ENCODE results near the gene SCN1B.
"Not testable (repeated sequence)": the region's sequence is repeated elsewhere in the genome, so short reads cannot be mapped to it uniquely, and the experiment has no call there.

SCN1B gene

GRCh38 chr19:35027009-35027408, 3.3 kb upstream of the SCN1B start:
- no peak for DNase-seq
- H3K9me3 ChIP-seq (ENCODE audit: control insufficient read depth, low read length) = no peaks in the 10 kb centered on the region
- H3K14ac ChIP-seq (ENCODE audit: low read length in 2 of 2) = no peak overlapping the region
- H3K23ac ChIP-seq (ENCODE audit: low read length in 2 of 2) = no peak overlapping the region
- H2BK120ac ChIP-seq (ENCODE audit: low read depth, low read length) = no peak overlapping the region
- no peak overlapping the region for H2BK15ac ChIP-seq (ENCODE audit: low read depth, poor library complexity, severe bottlenecking)
- no peaks in the 10 kb centered on the region for H3K79me1 ChIP-seq (replicated peaks; ENCODE audit: low read length, poor library complexity, severe bottlenecking)
- H3K18ac ChIP-seq (ENCODE audit: low read depth in 1 of 2, low read length in 2 of 2) = no peak overlapping the region
- H2BK12ac ChIP-seq (ENCODE audit: low read length in 2 of 2) = no peak overlapping the region
- no peak overlapping the region for H3K4me3 ChIP-seq (ENCODE audit: insufficient read depth in 1 of 2, low read depth in 1 of 2, low read length in 2 of 2)
- H3K4ac ChIP-seq (ENCODE audit: low read depth in 1 of 2, low read length in 2 of 2) = no peak overlapping the region
- H3K4me2 ChIP-seq (ENCODE audit: low read length, poor library complexity, severe bottlenecking) = no peak overlapping the region
- no peak overlapping the region for H3K27ac ChIP-seq (ENCODE audit: low read length, poor library complexity, severe bottlenecking)
- 98% methylated on average over 7 of the region's 8 CpGs for WGBS
- H2AFZ ChIP-seq (ENCODE audit: low read depth, low read length) = no peak overlapping the region
- H3K4me1 ChIP-seq (ENCODE audit: control insufficient read depth, insufficient read depth, low read depth, low read length) = peaks cover 23% of the 10 kb centered on the region
- no peak overlapping the region for H3K9ac ChIP-seq (ENCODE audit: low read length)
- H4K91ac ChIP-seq (ENCODE audit: low read length) = no peak overlapping the region
- no peak overlapping the region for H2BK5ac ChIP-seq (ENCODE audit: low read depth, low read length, poor library complexity, severe bottlenecking)
- no peak overlapping the region for H2AK5ac ChIP-seq (ENCODE audit: low read length, severe bottlenecking)
- H3K27me3 ChIP-seq (ENCODE audit: control insufficient read depth in 1 of 2, insufficient read depth in 1 of 2, low read length in 2 of 2) = peaks cover 5 to 8% of the 10 kb centered on the region in 2 experiments
- H3K36me3 ChIP-seq (ENCODE audit: control insufficient read depth in 1 of 2, insufficient read depth in 2 of 2, low read depth in 1 of 2, low read length in 2 of 2) = peaks cover 54 to 62% of the 10 kb centered on the region in 2 experiments
- no peak overlapping the region for H4K8ac ChIP-seq (ENCODE audit: low read length)

DNA sequence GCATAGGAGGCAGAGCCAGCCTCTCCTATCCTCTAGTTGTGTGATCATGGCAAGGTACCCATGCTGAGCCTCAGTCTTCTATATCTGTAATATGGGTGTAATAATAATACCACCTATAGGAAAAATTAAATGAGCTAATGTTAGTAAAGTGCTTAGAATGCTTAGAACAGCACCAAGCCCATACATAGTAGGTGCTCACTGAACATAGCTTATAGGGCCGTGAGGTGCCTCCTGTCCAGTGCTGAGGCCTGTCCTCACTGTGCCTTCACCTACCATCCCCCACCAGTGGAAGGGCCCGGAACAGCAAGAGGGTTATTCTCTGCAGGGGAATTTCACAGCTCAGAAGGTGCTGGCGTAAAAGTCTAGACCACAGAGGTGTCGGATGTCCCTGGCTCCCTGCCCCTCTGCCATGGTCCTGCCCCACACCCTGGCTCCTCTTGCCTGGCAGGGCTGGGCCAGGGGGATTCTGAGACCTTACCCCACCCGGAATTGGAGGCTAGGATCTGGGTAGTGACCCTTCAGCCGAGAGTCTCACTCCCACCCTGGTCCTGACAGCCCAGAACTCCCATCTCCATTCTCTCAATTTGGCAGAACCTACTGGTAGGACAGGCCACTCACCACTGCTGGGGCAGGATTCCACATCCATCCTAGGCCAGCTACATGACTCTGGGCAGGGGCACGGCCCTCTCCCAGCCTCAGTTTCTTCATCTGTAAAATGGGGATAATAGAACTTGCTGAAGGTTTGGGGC, 2.2 kb upstream of the SCN1B start:
- DNase-seq = no peak
- no peak overlapping the region for H2BK120ac ChIP-seq (ENCODE audit: low read depth, low read length)
- peaks cover 15 to 16% of the 10 kb centered on the region in 2 experiments for H3K27me3 ChIP-seq (ENCODE audit: control insufficient read depth in 1 of 2, insufficient read depth in 1 of 2, low read length in 2 of 2)
- H3K27ac ChIP-seq (ENCODE audit: low read length, poor library complexity, severe bottlenecking) = no peak overlapping the region
- no peak overlapping the region for H2BK15ac ChIP-seq (ENCODE audit: low read depth, poor library complexity, severe bottlenecking)
- H4K91ac ChIP-seq (ENCODE audit: low read length) = no peak overlapping the region
- no peak overlapping the region for H3K9ac ChIP-seq (ENCODE audit: low read length)
- H3K4me2 ChIP-seq (ENCODE audit: low read length, poor library complexity, severe bottlenecking) = no peak overlapping the region
- H3K4me1 ChIP-seq (ENCODE audit: control insufficient read depth, insufficient read depth, low read depth, low read length) = peaks cover 23% of the 10 kb centered on the region
- no peaks in the 10 kb centered on the region for H3K79me1 ChIP-seq (replicated peaks; ENCODE audit: low read length, poor library complexity, severe bottlenecking)
- H2AFZ ChIP-seq (ENCODE audit: low read depth, low read length) = no peak overlapping the region
- H3K9me3 ChIP-seq (ENCODE audit: control insufficient read depth, low read length) = no peaks in the 10 kb centered on the region
- no peak overlapping the region for H3K4me3 ChIP-seq (ENCODE audit: insufficient read depth in 1 of 2, low read depth in 1 of 2, low read length in 2 of 2)
- H3K36me3 ChIP-seq (ENCODE audit: control insufficient read depth in 1 of 2, insufficient read depth in 2 of 2, low read depth in 1 of 2, low read length in 2 of 2) = peaks cover 45 to 52% of the 10 kb centered on the region in 2 experiments
- 81% methylated on average over 7 of the region's 7 CpGs for WGBS
- no peak overlapping the region for H4K8ac ChIP-seq (ENCODE audit: low read length)
- H3K4ac ChIP-seq (ENCODE audit: low read depth in 1 of 2, low read length in 2 of 2) = no peak overlapping the region
- no peak overlapping the region for H2AK5ac ChIP-seq (ENCODE audit: low read length, severe bottlenecking)
- H3K18ac ChIP-seq (ENCODE audit: low read depth in 1 of 2, low read length in 2 of 2) = no peak overlapping the region
- H2BK12ac ChIP-seq (ENCODE audit: low read length in 2 of 2) = no peak overlapping the region
- H3K23ac ChIP-seq (ENCODE audit: low read length in 2 of 2) = no peak overlapping the region
- no peak overlapping the region for H2BK5ac ChIP-seq (ENCODE audit: low read depth, low read length, poor library complexity, severe bottlenecking)
- no peak overlapping the region for H3K14ac ChIP-seq (ENCODE audit: low read length in 2 of 2)

- H3K4ac ChIP-seq (ENCODE audit: low read depth in 1 of 2, low read length in 2 of 2); H3K18ac ChIP-seq (ENCODE audit: low read depth in 1 of 2, low read length in 2 of 2); H4K8ac ChIP-seq (ENCODE audit: low read length); H2BK5ac ChIP-seq (ENCODE audit: low read depth, low read length, poor library complexity, severe bottlenecking); H2AFZ ChIP-seq (ENCODE audit: low read depth, low read length); H3K4me3 ChIP-seq (ENCODE audit: insufficient read depth in 1 of 2, low read depth in 1 of 2, low read length in 2 of 2); H3K9ac ChIP-seq (ENCODE audit: low read length); H2BK12ac ChIP-seq (ENCODE audit: low read length in 2 of 2); H2BK15ac ChIP-seq (ENCODE audit: low read depth, poor library complexity, severe bottlenecking); DNase-seq; H3K79me1 ChIP-seq (replicated peaks; ENCODE audit: low read length, poor library complexity, severe bottlenecking); H3K4me2 ChIP-seq (ENCODE audit: low read length, poor library complexity, severe bottlenecking); H2BK120ac ChIP-seq (ENCODE audit: low read depth, low read length); H3K14ac ChIP-seq (ENCODE audit: low read length in 2 of 2); H2AK5ac ChIP-seq (ENCODE audit: low read length, severe bottlenecking); H3K9me3 ChIP-seq (ENCODE audit: control insufficient read depth, low read length); H3K27ac ChIP-seq (ENCODE audit: low read length, poor library complexity, severe bottlenecking); H3K23ac ChIP-seq (ENCODE audit: low read length in 2 of 2); H4K91ac ChIP-seq (ENCODE audit: low read length): not testable (repeated sequence)
- WGBS = 97% methylated on average over 3 of the region's 3 CpGs
- Histone ChIP-seq H3K27me3 (ENCODE audit: control insufficient read depth in 1 of 2, insufficient read depth in 1 of 2, low read length in 2 of 2) (peaks cover 16 to 18% of the 10 kb centered on the region in 2 experiments), H3K36me3 (ENCODE audit: control insufficient read depth in 1 of 2, insufficient read depth in 2 of 2, low read depth in 1 of 2, low read length in 2 of 2) (peaks cover 43 to 52% of the 10 kb centered on the region in 2 experiments), H3K4me1 (ENCODE audit: control insufficient read depth, insufficient read depth, low read depth, low read length) (peaks cover 23% of the 10 kb centered on the region)
These were observed 1.7 kb upstream of the SCN1B start for GRCh38 chr19:35028600-35028885.

GRCh38 chr19:35029275-35029736, 964 bp upstream of the SCN1B start:
- H3K23ac ChIP-seq (ENCODE audit: low read length in 2 of 2); H3K9me3 ChIP-seq (ENCODE audit: control insufficient read depth, low read length); H3K9ac ChIP-seq (ENCODE audit: low read length); H3K79me1 ChIP-seq (replicated peaks; ENCODE audit: low read length, poor library complexity, severe bottlenecking); H3K14ac ChIP-seq (ENCODE audit: low read length in 2 of 2); DNase-seq; H2BK5ac ChIP-seq (ENCODE audit: low read depth, low read length, poor library complexity, severe bottlenecking); H2BK120ac ChIP-seq (ENCODE audit: low read depth, low read length); H2BK12ac ChIP-seq (ENCODE audit: low read length in 2 of 2); H2AK5ac ChIP-seq (ENCODE audit: low read length, severe bottlenecking); H4K91ac ChIP-seq (ENCODE audit: low read length); H3K18ac ChIP-seq (ENCODE audit: low read depth in 1 of 2, low read length in 2 of 2); H2BK15ac ChIP-seq (ENCODE audit: low read depth, poor library complexity, severe bottlenecking); H3K4me2 ChIP-seq (ENCODE audit: low read length, poor library complexity, severe bottlenecking); H3K4me3 ChIP-seq (ENCODE audit: insufficient read depth in 1 of 2, low read depth in 1 of 2, low read length in 2 of 2); H3K4ac ChIP-seq (ENCODE audit: low read depth in 1 of 2, low read length in 2 of 2); H4K8ac ChIP-seq (ENCODE audit: low read length); H2AFZ ChIP-seq (ENCODE audit: low read depth, low read length); H3K27ac ChIP-seq (ENCODE audit: low read length, poor library complexity, severe bottlenecking): not testable (repeated sequence)
- 62% methylated on average over 8 of the region's 11 CpGs for WGBS
- peaks cover 16 to 18% of the 10 kb centered on the region in 2 experiments for H3K27me3 ChIP-seq (ENCODE audit: control insufficient read depth in 1 of 2, insufficient read depth in 1 of 2, low read length in 2 of 2)
- peaks cover 40 to 50% of the 10 kb centered on the region in 2 experiments for H3K36me3 ChIP-seq (ENCODE audit: control insufficient read depth in 1 of 2, insufficient read depth in 2 of 2, low read depth in 1 of 2, low read length in 2 of 2)
- H3K4me1 ChIP-seq (ENCODE audit: control insufficient read depth, insufficient read depth, low read depth, low read length) = peaks cover 23% of the 10 kb centered on the region

All from mesenchymal stem cell (in vitro differentiated cells and primary cell).